ENCODE measurements around the gene TBXAS1. TPM values are rescaled to one million over a fixed set of nuclear protein-coding genes. Genes with fewer than 3 reads are reported as not detected.

The TBXAS1 gene
- total and polyA plus RNA-seq, 2 experiments from 2014 or later = 1.3 TPM; not detected in 1

DNA sequence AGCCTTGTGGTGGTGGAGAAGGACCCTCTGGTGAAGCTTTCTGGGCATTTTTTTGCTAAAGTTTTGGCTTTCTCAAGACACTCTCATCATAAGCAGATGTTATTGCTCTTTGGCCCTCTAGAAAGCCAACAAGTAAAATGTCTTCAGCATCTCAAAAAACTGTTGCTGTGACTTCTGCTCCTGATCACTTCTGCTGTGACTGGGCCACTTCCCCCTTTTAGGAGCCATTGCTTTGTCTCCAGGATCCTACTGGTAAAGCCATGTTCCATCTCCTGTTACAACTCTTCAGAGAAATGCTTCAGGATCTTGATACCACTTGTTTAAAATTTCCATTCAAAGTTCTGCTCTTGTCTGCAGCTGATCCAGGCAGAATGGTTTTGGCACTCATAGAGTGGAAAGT lies 222.8 kb downstream of the TBXAS1 start:
- H3K27ac ChIP-seq (ENCODE audit: low read depth) = no peak overlapping the region
- no peak overlapping the region for H3K27ac Mint-ChIP-seq
- no peaks in the 10 kb centered on the region; the same call in 1 of the 2 replicates for H3K36me3 ChIP-seq (ENCODE audit: insufficient read depth)
- H3K4me2 ChIP-seq = no peak overlapping the region
- no peaks in the 10 kb centered on the region for H3K4me1 Mint-ChIP-seq
- no peak for TF ChIP-seq ZNF114 (CRISPR knock-in tag; IDR thresholded peaks at IDR 0.05)
- TF ChIP-seq, protein P1, sequence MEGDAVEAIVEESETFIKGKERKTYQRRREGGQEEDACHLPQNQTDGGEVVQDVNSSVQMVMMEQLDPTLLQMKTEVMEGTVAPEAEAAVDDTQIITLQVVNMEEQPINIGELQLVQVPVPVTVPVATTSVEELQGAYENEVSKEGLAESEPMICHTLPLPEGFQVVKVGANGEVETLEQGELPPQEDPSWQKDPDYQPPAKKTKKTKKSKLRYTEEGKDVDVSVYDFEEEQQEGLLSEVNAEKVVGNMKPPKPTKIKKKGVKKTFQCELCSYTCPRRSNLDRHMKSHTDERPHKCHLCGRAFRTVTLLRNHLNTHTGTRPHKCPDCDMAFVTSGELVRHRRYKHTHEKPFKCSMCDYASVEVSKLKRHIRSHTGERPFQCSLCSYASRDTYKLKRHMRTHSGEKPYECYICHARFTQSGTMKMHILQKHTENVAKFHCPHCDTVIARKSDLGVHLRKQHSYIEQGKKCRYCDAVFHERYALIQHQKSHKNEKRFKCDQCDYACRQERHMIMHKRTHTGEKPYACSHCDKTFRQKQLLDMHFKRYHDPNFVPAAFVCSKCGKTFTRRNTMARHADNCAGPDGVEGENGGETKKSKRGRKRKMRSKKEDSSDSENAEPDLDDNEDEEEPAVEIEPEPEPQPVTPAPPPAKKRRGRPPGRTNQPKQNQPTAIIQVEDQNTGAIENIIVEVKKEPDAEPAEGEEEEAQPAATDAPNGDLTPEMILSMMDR (conservative IDR thresholded peaks at IDR 0.05; ENCODE audit: low read depth in 2 of 2) = no peak
- TF ChIP-seq, protein P2, sequence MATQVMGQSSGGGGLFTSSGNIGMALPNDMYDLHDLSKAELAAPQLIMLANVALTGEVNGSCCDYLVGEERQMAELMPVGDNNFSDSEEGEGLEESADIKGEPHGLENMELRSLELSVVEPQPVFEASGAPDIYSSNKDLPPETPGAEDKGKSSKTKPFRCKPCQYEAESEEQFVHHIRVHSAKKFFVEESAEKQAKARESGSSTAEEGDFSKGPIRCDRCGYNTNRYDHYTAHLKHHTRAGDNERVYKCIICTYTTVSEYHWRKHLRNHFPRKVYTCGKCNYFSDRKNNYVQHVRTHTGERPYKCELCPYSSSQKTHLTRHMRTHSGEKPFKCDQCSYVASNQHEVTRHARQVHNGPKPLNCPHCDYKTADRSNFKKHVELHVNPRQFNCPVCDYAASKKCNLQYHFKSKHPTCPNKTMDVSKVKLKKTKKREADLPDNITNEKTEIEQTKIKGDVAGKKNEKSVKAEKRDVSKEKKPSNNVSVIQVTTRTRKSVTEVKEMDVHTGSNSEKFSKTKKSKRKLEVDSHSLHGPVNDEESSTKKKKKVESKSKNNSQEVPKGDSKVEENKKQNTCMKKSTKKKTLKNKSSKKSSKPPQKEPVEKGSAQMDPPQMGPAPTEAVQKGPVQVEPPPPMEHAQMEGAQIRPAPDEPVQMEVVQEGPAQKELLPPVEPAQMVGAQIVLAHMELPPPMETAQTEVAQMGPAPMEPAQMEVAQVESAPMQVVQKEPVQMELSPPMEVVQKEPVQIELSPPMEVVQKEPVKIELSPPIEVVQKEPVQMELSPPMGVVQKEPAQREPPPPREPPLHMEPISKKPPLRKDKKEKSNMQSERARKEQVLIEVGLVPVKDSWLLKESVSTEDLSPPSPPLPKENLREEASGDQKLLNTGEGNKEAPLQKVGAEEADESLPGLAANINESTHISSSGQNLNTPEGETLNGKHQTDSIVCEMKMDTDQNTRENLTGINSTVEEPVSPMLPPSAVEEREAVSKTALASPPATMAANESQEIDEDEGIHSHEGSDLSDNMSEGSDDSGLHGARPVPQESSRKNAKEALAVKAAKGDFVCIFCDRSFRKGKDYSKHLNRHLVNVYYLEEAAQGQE (IDR thresholded peaks at IDR 0.05; ENCODE audit: unreplicated experiment) = no peak
- TF ChIP-seq EZH2 (IDR thresholded peaks at IDR 0.05; ENCODE audit: low read depth, unreplicated experiment) = no peak
- no peak for TF ChIP-seq EZH2phosphoT487 (IDR thresholded peaks at IDR 0.05; ENCODE audit: unreplicated experiment)
- TF ChIP-seq JUNB (IDR thresholded peaks at IDR 0.05; ENCODE audit: unreplicated experiment) = no peak
- no peak for TF ChIP-seq STAT1 (IDR thresholded peaks at IDR 0.05; ENCODE audit: unreplicated experiment)
- no peak for TF ChIP-seq NANOG (IDR thresholded peaks at IDR 0.05; ENCODE audit: borderline replicate concordance)
- H3K9me3 Mint-ChIP-seq = no peaks in the 10 kb centered on the region
- no peaks in the 10 kb centered on the region for H3F3A ChIP-seq (replicated peaks; ENCODE audit: low read depth)
- no peak overlapping the region for H3K4me3 ChIP-seq
- H3K36me3 Mint-ChIP-seq (ENCODE audit: low read depth) = no peaks in the 10 kb centered on the region
- DNase-seq (ENCODE audit: low spot score) = no peak
- no peaks in the 10 kb centered on the region for H3K79me2 ChIP-seq (replicated peaks; ENCODE audit: insufficient read depth)
- peaks cover 2% of the 10 kb centered on the region for H3K27me3 Mint-ChIP-seq (ENCODE audit: insufficient read depth, low read depth, poor library complexity)
- ATAC-seq = no peak
- H2AFZ ChIP-seq = no peak overlapping the region
- no peaks in the 10 kb centered on the region for H3K27me3 ChIP-seq (ENCODE audit: insufficient read depth)
- H3K4me1 ChIP-seq (ENCODE audit: insufficient read depth) = no peaks in the 10 kb centered on the region
- 0 out of 2 replicates have a peak, but pooled peaks cover 6% of the 10 kb centered on the region for H4K20me1 ChIP-seq (replicated peaks; ENCODE audit: insufficient read depth)
- no peaks in the 10 kb centered on the region; the same call in 1 of the 2 replicates for H3K9me2 ChIP-seq (ENCODE audit: insufficient read depth)
- H3K4me3 Mint-ChIP-seq = no peak overlapping the region

DNA sequence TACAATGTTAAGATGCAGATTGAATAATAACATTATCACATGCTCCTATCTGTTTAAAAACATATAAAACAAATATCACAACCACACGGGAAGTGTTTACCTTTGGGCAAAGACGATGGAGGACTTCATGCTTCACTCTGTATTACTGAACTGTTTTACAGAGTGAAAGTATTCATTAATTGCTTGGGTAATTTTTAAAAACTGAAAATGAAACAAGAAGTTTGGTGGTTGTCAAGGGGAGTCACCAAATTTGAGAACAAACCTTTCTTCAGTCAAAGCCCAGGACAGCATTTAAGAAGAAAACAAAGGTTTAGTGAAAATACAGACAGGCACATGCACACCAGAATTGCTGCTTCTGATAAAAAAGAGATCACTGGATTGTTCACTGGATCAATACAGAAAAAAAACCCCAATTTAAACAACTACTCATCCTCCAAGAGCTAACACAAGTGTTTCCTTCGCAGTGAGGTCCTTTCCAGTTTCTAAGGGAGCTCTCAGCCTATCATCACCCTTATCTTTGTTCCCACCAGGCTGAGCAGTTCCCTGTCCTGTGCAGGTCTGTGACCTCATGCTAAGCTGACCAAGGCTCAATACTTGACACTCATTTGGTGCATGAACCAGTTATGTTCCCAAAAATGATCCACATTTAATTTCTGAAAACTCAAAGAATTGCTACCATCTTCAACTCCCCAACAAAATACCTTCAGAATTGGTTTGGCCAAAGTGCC lies 224.9 kb downstream of the TBXAS1 start:
- no peaks in the 10 kb centered on the region; the same call in 1 of the 2 replicates for H3K36me3 ChIP-seq (ENCODE audit: insufficient read depth)
- no peaks in the 10 kb centered on the region for H3K9me3 Mint-ChIP-seq
- H3F3A ChIP-seq (replicated peaks; ENCODE audit: low read depth) = no peaks in the 10 kb centered on the region
- DNase-seq (ENCODE audit: low spot score) = no peak
- H3K79me2 ChIP-seq (replicated peaks; ENCODE audit: insufficient read depth) = no peaks in the 10 kb centered on the region
- no peaks in the 10 kb centered on the region for H3K4me1 ChIP-seq (ENCODE audit: insufficient read depth)
- no peaks in the 10 kb centered on the region for H3K4me1 Mint-ChIP-seq
- H3K9me2 ChIP-seq (ENCODE audit: insufficient read depth) = no peaks in the 10 kb centered on the region; the same call in 1 of the 2 replicates
- TF ChIP-seq JUNB (IDR thresholded peaks at IDR 0.05; ENCODE audit: unreplicated experiment) = no peak
- TF ChIP-seq, protein P2 (IDR thresholded peaks at IDR 0.05; ENCODE audit: unreplicated experiment) = no peak
- no peak for TF ChIP-seq EZH2 (IDR thresholded peaks at IDR 0.05; ENCODE audit: low read depth, unreplicated experiment)
- no peak for TF ChIP-seq STAT1 (IDR thresholded peaks at IDR 0.05; ENCODE audit: unreplicated experiment)
- H3K4me3 Mint-ChIP-seq = no peak overlapping the region
- no peak overlapping the region for H3K27ac ChIP-seq (ENCODE audit: low read depth)
- H2AFZ ChIP-seq = no peak overlapping the region
- H4K20me1 ChIP-seq (replicated peaks; ENCODE audit: insufficient read depth) = 0 out of 2 replicates have a peak, but pooled peaks cover 6% of the 10 kb centered on the region
- H3K27ac Mint-ChIP-seq = no peak overlapping the region
- H3K4me3 ChIP-seq = no peak overlapping the region
- no peaks in the 10 kb centered on the region for H3K27me3 Mint-ChIP-seq (ENCODE audit: insufficient read depth, low read depth, poor library complexity)
- no peaks in the 10 kb centered on the region for H3K27me3 ChIP-seq (ENCODE audit: insufficient read depth)
- ATAC-seq = no peak
- no peaks in the 10 kb centered on the region for H3K36me3 Mint-ChIP-seq (ENCODE audit: low read depth)
- no peak overlapping the region for H3K4me2 ChIP-seq
